Measurements from ENCODE around the gene RBM25.

The RBM25 gene

DNA sequence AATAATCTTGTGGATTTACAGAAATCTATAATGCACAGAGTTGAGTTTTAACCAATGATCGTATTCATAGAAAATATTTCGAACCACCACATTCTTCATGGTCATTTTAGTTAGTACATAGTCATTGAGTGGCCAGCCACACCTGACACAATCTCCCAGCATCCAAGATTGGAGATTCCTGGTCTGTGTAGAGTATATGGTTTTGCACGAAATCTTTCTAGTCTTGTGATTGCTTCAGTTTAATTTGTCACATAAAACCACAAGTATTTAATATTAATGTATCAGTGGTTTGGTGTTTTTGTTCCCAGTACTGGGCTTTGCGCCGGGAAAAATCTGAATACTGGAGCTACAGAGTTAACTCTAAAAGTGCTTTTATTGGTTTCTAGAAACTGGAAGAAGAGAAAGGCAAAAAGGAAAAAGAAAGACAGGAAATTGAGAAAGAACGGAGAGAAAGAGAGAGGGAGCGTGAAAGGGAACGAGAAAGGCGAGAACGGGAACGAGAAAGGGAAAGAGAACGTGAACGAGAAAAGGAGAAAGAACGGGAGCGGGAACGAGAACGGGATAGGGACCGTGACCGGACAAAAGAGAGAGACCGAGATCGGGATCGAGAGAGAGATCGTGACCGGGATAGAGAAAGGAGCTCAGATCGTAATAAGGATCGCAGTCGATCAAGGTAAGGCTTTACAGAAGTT, 44.6 kb downstream of the RBM25 start:
- no peak for DNase-seq (ENCODE audit: low read depth)
- TF ChIP-seq, protein P1, sequence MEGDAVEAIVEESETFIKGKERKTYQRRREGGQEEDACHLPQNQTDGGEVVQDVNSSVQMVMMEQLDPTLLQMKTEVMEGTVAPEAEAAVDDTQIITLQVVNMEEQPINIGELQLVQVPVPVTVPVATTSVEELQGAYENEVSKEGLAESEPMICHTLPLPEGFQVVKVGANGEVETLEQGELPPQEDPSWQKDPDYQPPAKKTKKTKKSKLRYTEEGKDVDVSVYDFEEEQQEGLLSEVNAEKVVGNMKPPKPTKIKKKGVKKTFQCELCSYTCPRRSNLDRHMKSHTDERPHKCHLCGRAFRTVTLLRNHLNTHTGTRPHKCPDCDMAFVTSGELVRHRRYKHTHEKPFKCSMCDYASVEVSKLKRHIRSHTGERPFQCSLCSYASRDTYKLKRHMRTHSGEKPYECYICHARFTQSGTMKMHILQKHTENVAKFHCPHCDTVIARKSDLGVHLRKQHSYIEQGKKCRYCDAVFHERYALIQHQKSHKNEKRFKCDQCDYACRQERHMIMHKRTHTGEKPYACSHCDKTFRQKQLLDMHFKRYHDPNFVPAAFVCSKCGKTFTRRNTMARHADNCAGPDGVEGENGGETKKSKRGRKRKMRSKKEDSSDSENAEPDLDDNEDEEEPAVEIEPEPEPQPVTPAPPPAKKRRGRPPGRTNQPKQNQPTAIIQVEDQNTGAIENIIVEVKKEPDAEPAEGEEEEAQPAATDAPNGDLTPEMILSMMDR (IDR thresholded peaks at IDR 0.05; ENCODE audit: insufficient read depth, low read depth, low read length, missing control alignments): no peak
- no peak overlapping the region for H3K4me3 ChIP-seq (ENCODE audit: low read length)

DNA sequence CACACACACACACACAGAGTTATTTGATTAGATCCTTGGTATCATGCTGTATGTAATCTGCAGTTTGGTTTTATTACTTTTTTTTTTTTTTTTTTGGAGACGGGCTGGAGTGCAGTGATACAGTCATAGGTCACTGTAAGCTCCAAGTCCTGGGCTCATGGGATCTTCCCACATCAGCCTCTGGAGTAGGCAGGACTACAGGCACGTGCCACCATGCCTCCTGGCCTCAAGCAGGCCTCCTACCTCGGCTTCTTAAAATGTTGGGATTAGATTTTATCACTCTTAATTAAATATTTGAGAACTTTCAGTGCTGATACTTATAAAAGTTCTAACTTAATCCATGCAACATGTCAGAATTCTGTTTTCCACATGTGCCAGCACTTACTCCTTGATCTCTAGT, 46.7 kb downstream of the RBM25 start:
- no peak for DNase-seq (ENCODE audit: low read depth)
- no peak overlapping the region for H3K4me3 ChIP-seq (ENCODE audit: low read length)
- TF ChIP-seq, protein P1 (IDR thresholded peaks at IDR 0.05; ENCODE audit: insufficient read depth, low read depth, low read length, missing control alignments): no peak

DNA sequence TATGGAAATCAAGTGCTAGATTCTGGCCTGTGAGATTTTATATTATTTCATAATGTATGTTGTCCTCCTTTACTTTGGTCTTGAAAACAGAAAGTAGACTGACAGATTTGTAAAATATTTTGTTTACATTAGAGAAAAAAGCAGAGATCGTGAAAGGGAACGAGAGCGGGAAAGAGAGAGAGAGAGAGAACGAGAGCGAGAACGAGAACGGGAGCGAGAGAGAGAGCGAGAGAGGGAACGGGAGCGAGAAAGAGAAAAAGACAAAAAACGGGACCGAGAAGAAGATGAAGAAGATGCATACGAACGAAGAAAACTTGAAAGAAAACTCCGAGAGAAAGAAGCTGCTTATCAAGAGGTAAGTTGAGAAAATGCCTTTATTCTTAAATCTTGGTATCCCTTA, 47.4 kb downstream of the RBM25 start:
- no peak overlapping the region for H3K4me3 ChIP-seq (ENCODE audit: low read length)
- TF ChIP-seq, protein P1 (IDR thresholded peaks at IDR 0.05; ENCODE audit: insufficient read depth, low read depth, low read length, missing control alignments): no peak
- no peak for DNase-seq (ENCODE audit: low read depth)

DNA sequence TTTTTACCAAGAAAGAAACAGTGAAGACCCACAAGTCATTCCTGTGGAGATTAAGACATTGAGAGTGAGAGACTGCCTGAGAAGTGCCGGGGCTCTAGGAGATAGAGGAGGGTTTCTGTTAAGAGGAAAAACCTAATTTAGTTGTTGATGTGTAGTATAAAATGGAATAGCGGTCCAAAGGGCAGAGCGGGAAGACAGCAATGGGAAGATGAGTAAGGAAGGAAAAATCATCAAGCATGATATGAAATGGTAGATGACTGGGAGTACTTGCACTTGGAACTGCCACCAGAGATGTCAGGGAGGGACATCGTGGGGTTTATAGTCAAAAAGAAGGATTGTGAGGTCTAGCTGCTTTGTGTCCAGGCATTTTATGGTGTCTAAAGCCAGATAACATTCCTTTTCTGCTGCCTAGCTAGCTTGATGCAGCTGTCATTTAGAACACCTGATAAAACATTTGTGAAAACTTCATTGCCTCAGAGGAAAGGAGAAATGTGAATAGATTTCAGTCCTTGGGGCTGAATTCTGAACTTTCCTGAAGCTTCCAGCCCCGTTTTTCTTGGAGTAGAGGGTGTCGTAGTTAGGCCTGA, 57.8 kb downstream of the RBM25 start:
- TF ChIP-seq, protein P1 (IDR thresholded peaks at IDR 0.05; ENCODE audit: insufficient read depth, low read depth, low read length, missing control alignments): no peak
- no peak for DNase-seq (ENCODE audit: low read depth)
- no peak overlapping the region for H3K4me3 ChIP-seq (ENCODE audit: low read length)

DNA sequence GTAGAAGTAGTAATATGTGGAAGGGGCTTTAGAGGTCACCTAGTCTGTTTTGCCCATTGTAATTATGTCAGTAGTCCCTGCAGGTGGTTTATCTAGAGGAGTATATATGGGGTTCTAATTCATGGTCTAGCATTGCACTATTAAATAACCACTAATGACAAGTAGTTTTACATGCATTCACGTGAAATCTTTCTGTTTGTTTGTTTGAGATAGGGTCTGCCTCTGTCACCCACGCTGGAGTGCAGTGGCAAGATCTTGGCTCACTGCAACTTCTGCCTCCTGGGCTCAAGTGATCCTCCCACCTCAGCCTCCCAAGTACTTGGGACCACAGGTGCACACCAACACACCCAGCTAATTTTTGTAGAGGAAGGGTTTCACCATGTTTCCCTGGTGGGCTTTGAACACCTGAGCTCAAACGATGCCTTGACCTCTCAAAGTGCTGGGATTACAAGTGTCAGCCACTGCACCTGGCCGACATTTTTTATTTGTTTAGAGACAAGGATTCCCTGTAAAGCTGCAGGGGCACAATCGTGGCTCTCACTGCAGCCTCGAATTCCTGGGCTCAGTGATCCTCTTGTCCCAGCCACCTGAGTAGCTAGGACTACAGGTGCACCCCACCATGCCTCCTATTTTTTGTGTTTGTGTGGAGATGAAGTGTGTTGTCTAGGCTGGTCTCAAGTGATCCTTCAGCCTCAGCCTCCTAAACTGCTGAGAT, 66.0 kb downstream of the RBM25 start:
- DNase-seq (ENCODE audit: low read depth): no peak
- TF ChIP-seq, protein P1 (IDR thresholded peaks at IDR 0.05; ENCODE audit: insufficient read depth, low read depth, low read length, missing control alignments): no peak
- H3K4me3 ChIP-seq (ENCODE audit: low read length): no peak overlapping the region

DNA sequence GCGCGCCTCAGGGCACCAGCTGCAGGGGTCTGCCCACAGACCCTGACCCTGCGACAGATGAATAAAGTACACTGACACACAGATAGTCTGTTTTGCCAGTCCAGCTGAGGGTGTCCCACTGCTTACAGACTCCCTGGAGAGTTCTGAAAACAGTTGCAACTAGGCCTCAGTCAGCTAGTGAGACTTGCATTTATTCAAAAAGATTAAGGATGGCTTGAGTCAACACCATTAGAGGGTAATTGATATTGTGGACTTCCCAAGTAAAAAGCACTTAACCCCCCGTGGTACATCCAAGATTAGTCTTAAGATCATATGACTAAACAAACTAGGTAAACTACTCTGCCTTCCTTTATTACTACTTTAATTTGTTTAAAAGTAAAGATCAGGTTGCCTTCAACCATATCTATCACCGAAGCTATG, 66.8 kb downstream of the RBM25 start:
- H3K4me3 ChIP-seq (ENCODE audit: low read length): no peak overlapping the region
- DNase-seq (ENCODE audit: low read depth): no peak
- TF ChIP-seq, protein P1 (IDR thresholded peaks at IDR 0.05; ENCODE audit: insufficient read depth, low read depth, low read length, missing control alignments): no peak

Data from epithelial cell of esophagus (primary cell).